HG03565 (cell line): ENCODE results near the gene DVL2.
A peak's percentile ranks its signal among the peaks of the same experiment; 100 is the strongest.
"Not testable (repeated sequence)": the region's sequence is repeated elsewhere in the genome, so short reads cannot be mapped to it uniquely, and the experiment has no call there.

ENCODE experiments used
- ATAC-seq: cut with Tn5 transposase; IDR thresholded peaks from one replicate; pipeline ENCODE4 v1.9.1; 2021; ENCODE audit warnings: mild to moderate bottlenecking, moderate library complexity; ENCODE audit not compliant: unreplicated experiment

The DVL2 gene

GRCh38 chr17:7256766-7257456 is 22.6 kb upstream of the DVL2 start:
- no peak for ATAC-seq

DNA sequence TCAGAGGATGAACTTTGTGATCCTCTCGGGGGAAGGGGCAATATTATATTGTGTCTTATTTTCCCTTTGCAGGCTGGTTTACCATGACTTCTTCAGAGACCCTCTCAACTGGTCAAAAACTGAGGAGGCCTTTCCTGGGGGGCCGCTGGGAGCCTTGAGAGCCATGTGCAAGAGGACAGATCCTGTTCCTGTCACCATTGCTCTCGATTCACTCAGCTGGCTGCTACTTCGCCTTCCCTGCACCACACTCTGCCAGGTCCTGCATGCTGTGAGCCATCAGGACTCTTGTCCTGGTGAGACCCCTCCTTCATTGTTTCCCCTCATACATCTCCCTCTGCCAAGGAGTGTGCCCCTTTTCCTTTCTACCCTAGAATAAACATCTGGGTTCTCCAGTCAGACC is 20.2 kb upstream of the DVL2 start:
- ATAC-seq: no peak

DNA sequence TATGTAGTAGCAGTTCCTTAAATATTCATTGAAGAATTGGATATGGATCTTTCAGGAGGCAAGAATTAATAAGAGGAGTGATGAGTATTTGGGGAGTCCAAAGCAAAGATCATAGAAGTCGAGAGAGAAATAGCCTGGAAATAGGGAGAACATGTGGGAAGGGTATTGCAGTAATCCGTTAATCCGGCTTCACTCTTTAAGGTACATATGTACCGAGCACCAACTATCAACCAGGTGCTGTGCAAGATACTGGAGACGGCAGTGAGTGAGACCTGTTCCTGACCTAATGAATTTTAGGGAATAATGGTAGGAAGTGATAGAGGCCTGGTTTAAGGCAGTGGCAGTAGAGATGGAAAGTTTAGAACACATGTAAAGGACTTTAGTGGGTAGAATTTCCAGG is 18.8 kb upstream of the DVL2 start:
- ATAC-seq: no peak

DNA sequence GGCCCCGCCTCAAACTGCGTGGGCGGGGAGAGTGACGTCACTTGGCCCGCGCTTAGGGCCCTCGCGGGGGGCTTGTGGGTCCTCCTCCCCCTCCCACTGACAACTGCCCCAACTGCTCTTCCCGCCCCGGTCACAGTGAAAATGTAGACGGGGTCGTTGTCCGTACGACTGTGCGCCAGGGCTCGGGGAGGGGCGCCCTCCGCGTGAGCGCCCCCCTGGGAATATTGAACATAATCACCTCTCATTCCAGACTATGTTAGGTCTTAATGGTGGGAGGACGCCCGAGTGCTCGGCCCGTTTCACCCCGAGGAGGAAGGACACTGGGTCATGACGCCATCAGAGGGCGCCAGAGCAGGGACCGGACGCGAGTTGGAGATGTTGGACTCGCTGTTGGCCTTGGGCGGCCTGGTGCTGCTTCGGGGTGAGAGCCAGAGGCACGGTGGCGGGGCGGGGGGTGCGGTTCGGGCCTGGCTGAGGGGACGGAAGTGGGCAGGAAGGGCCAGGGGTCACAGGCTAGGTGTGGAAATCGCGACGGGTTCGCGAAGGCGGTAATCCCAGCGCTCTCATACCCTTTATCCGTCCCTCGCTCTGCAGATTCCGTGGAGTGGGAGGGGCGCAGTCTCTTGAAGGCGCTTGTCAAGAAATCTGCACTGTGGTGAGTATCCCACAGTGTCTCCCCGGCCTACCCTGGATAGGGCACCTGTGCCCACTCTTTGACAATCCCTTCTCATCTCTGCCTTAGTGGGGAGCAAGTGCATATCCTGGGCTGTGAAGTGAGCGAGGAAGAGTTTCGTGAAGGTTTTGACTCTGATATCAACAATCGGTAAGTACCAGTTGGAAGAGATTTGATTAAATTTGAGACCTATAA is 18.1 kb upstream of the DVL2 start, which contains the start of gene ELP5:
Gene ELP5, plus strand, starts transcription at position 40 of the 868 bp plus-strand sequence. Its CDS starts 336 bp downstream, at position 376.
- ATAC-seq: peak; percentile 35

DNA sequence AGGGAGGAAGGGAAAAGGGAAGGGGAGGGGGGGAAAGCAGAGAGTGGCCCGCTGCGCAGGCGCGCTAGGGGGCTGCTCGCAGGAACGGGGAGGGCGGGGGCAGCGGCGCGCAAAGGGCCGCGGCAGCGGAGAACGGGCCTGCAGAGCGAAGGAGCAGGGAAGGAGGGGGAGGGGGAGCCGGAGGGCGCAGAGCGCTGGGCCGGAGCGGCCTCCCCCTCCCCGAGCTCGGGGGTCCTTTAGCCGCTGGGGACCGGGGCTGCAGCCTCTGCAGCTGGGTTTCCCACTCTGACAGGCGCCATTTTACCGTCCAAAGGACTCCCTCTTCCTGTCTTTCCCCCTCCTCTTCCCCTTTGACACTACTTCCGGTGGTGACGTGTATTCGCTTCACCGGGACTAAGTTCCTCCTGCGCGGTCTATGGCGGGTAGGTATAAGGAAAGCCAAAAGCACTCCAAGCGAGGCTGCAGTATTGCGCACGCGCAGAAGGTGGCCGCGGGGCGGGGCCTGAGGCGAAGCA is 17.4 kb upstream of the DVL2 start, which contains the start of gene CTDNEP1:
Gene CTDNEP1, minus strand, starts transcription at position 74 of the 515 bp plus-strand sequence. CDS start 438 bp downstream, outside the sequence.
- peak; percentile 74 for ATAC-seq

DNA sequence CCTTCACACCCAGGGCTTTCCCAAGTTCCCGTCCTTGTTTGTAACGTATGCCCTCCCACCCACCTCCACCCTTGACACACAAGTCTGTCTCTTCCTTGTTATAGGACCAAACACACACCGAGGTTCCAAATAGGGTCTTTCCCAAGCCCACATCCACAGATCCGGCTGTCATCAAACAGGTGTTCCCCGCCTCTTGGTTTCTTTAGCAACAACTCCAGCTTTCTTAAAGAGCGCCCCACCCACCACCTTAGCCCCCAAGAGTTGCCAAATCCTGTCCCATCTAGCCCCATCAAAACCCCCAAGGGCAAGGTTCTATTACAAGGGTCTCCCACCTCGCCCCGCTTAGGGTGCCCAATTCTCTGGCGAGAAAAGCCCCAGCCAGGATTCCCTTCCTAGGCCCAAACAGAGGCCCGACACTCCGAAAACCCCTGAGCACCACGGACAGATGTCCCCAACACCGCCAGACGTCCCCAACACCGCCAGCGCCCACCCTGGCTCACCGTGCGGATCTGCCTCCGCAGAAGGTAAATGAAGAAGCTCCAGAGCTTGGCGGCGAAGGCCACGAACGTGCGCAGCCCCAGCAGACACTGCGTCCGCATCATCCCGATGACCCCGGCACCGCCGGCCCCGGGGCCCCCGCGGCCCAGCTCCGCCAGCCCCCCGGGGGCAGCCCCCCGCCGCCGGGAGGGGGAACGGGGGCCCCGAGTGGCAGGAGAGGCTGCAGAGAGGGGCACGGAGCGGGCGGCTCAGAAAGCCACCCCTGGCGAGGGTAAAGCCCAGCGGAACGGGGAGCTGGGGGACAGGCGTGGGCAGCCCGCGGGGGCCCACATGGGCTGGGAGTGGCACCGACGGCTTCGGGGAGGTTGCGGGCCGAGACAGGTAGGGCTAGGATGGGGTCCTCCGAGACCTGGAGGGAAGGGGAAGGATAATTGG is 16.6 kb upstream of the DVL2 start:
- peak; percentile 1 for ATAC-seq

GRCh38 chr17:7249830-7250229 is 15.5 kb upstream of the DVL2 start:
- ATAC-seq: no peak

GRCh38 chr17:7249214-7249613 is 14.9 kb upstream of the DVL2 start:
- ATAC-seq: no peak

GRCh38 chr17:7248796-7249195 is 14.5 kb upstream of the DVL2 start:
- ATAC-seq: no peak

DNA sequence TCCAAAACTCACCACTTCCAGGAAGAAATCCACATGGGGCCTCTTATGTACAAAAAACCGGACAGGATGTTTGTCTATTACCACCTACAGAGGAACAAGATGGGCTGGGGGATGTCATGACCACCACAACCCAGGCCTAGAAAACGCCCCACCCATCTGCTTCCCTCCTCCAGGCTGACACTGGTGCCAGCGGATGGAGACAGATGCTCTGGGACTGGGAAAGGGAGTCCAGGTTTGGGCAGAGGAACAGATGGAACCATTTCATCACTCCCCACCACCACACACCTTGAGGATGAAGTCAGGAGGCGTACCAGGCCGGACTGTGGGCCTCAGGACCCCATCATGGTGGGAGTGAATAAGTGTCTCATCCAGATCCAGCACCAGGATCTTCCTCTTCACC is 12.5 kb upstream of the DVL2 start:
- no peak for ATAC-seq

DNA sequence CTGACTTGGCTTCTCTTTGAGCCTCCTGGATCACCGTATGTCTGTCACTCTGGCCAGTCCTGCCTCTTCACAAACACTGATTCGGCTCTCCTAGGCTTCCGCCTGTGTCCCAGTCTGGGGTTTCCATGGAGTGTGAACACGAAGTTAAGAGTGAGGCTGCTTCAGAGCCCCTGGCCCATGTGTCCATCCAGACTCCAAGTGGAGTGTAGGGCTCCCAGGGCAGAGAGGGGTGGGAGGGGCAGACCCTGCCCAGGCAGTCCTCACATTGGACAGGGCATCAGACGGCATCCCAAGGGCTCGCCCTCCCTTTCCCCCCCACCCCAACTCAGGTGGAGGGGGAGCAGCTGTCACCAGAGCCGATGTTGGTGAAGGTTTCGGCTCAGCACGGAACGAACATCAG is 9.5 kb upstream of the DVL2 start:
- ATAC-seq: not testable (repeated sequence)

DNA sequence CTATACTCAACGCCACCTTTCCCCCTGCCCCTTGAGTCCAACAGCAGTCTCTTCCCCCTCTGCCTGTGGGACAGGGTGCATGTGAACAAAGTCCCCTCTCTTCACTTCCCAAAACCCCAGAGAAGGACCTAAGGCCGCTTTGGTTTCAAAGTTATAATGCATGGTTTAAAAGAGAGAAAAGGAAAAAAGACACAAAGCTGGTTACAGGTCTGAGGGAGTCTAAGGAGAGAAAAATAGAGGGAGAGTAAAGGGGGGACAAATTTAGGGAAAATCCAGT is 9.1 kb upstream of the DVL2 start:
- no peak for ATAC-seq

DNA sequence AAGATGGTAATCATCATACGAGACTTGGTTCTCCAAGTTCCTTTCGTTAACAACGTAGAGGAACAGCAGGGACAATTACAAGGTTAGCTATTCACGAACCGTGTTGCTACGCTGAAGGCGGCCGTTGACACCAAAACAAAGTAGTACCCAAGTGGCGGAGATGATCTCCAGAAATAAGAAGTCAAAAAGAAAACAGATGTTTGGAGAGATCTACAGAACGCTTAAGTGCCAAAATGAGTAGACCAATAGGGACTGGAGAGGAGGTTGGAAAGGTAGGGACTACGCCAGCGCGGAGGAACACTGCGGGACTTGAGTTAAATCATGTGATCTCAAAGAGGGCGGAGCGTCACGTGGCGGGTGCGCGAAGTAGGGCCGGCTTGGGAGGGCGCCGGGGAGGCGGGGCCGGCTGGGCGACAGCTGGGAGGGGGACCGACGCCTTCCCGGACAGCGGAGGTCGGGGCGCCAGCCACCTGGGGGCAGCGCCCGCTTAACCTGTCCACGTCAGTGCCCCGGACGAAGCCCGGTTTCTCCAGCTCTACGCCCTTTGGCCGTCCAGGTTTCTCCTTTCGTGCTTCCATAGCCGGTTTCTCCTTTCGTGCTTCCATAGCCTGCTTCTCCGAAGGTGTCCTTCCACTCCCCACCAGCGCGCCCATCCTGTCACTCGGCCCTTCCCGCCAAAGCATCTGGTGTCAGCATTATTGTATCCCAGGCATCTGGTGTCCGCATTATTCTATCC is 8.6 kb upstream of the DVL2 start:
- ATAC-seq: peak; percentile 34

DNA sequence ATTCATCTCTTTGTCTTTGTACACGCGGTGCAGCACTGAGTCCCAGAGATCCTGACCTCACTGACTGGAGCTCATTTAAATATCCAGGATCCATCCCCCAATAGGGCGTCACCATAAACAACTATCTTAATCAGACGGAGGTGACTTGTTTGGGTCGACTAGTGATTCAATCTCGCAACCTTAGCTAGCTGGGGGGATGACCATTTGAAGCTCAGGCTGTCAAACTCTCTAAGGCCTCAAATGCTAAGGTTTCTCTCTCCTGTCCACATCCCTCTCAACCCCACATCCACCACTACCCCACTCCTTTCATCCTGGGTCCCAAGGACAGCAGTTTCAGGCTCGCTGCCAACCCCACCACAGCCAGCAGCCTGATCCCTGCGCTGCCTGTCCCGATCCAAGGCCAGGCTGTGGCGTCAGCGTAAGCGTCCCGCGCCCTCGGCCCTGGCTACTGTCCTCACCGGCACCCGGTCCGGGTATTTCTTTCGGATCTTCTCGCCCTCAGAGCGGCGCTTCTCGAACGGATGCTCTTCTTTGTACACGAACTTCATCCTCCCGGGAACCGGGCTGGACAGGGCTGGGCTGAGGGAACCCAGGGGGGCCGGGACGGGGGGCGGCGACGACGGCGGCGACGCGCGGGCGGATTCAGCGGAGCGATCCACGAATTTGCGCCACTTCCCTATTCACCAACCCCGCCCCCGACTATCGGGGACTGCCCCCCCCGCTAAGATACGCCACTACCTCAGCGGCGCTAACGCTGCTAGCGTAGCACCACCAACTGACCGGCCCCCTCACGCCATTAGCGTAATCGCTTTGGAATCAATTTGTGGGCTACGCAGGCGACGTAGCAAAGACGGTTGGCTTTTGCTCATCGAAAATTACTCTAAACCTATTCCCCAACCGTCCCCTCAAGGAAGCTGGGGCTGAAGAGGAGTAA is 7.7 kb upstream of the DVL2 start, which contains the start of gene GABARAP:
Gene GABARAP, minus strand, starts transcription at position 667 of the 934 bp plus-strand sequence. Its CDS starts 119 bp downstream, at position 548.
- peak; percentile 20 for ATAC-seq

DNA sequence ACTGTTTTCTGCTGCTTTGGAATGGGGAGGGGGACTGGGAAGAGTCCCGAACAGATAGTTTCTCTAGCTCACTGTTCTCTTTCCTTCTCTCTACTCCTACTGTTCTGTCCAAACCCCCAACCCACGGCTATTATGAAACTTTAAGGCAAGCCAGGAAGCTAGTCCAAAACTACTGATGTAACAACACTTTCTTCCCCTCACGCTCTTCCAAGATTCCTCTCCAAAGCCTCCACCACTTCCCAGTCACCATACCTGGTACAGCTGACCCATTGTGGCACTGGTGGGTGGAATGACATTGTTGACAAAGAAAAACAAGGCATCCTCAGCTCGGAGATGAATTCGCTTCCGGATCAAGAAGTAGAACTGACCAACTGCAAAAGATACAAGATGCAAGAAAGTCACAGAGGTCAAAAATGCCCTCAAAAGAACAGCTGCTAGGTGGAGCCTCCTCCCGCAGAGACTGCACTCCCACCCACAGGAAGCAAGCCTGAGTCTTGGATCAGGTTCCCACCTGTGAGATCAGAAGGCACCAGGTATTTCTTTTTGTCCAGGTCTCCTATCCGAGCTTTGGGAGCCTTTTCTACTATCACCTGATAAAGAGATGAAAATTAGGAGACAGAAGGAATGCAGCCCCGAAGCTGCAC is 6.9 kb upstream of the DVL2 start:
- no peak for ATAC-seq

DNA sequence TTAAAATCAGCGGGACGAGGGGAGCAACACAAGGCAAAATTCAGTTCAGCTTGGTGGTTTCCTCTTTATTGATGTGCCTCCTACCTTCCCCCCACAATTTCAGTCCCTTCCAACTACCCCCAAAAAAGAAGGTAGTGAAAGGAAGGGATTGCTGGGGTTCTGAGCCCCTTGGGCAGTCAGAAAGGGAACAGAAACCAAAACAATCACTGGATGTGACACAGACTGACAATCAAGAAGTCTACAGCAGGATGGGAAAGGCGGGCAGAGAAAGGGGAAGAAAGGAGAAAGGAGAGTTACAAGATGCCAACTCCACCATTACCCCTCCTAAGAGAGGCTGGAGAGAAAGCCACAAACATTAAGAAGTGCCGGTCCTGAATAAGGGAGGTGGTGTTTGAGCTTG is 6.1 kb upstream of the DVL2 start:
- no peak for ATAC-seq

- peak; percentile 38 for ATAC-seq
Observed at GRCh38 chr17:7239091-7240027, 5.0 kb upstream of the DVL2 start, which contains the start of gene PHF23. Gene PHF23 (minus strand): TSS chr17:7239457. CDS start chr17:7239279, 178 bp downstream.
